DND-41 (cell line): Measurements from ENCODE around the gene C17orf100.

Experiments
- CTCF ChIP-seq: IDR thresholded peaks from 2 replicates; pipeline ENCODE4 v1.5.1; 2012; ENCODE audit warnings: borderline replicate concordance, low read length, moderate library complexity, mild to moderate bottlenecking; ENCODE audit not compliant: poor library complexity, severe bottlenecking; ENCODE audit errors: extremely low read depth
- EZH2 ChIP-seq: IDR thresholded peaks from 3 replicates; pipeline ENCODE4 v1.6.1; 2012; ENCODE audit warnings: borderline replicate concordance, low read depth, mild to moderate bottlenecking, moderate library complexity, low read length, inconsistent platforms; ENCODE audit not compliant: severe bottlenecking

- TF ChIP-seq CTCF = no peak
- no peak for TF ChIP-seq EZH2
Observed at GRCh38 chr17:6681671-6682070, 30.1 kb downstream of the C17orf100 start.
